Stomach (tissue), 4 donors: Measurements from ENCODE around the gene RPL29.

Source experiments
- CTCF ChIP-seq, 7 experiments: fragments of 450-650 bp in 4 of 7; fragments of 200-600 bp in 3 of 7; sonication (generic) in 3 of 7; IDR thresholded peaks; one replicate each; pipeline ENCODE4 v1.5.1; 2016 to 2019; ENCODE audit warnings: antibody characterized with exemption in 7 of 7, control low read depth in 2 of 7, mild to moderate bottlenecking in 1 of 7
- POLR2A ChIP-seq, 4 donors: fragments of 450-650 bp; IDR thresholded peaks; one replicate each; pipeline ENCODE4 v1.6.1; 2016; ENCODE audit warnings: antibody characterized with exemption in 4 of 4, control low read depth in 2 of 4, mild to moderate bottlenecking in 1 of 4, moderate library complexity in 1 of 4
- POLR2AphosphoS5 ChIP-seq, 3 donors: sonication (generic); formaldehyde crosslinking; IDR thresholded peaks; one replicate each; pipeline ENCODE4 v1.6.1; 2016; ENCODE audit warnings: antibody characterized with exemption in 3 of 3

- no peak for TF ChIP-seq CTCF (IDR thresholded peaks at IDR 0.05)
- no peak for TF ChIP-seq POLR2A (IDR thresholded peaks at IDR 0.05)
- no peak for TF ChIP-seq POLR2AphosphoS5 (IDR thresholded peaks at IDR 0.05)
Observed at GRCh38 chr3:52029053-52029452, 33.4 kb upstream of the RPL29 start.
